GM19035 (cell line): ENCODE results near the gene ZNF835.

Experiments
- ATAC-seq: cut with Tn5 transposase; IDR thresholded peaks from one replicate; pipeline ENCODE4 v1.9.1; 2021; ENCODE audit not compliant: unreplicated experiment

Gene ZNF835

GRCh38 chr19:56663931-56664500 is 7.5 kb downstream of the ZNF835 start:
- no peak for ATAC-seq

GRCh38 chr19:56661248-56661647 is 10.3 kb downstream of the ZNF835 start:
- ATAC-seq, result no peak

- ATAC-seq, result no peak
Measured at GRCh38 chr19:56660381-56661107, 11.0 kb downstream of the ZNF835 start.

- no peak for ATAC-seq
Measured at GRCh38 chr19:56654151-56654550, 17.4 kb downstream of the ZNF835 start.

- no peak for ATAC-seq
Measured at GRCh38 chr19:56643460-56643955, 28.0 kb downstream of the ZNF835 start.

GRCh38 chr19:56642711-56643459 is 28.7 kb downstream of the ZNF835 start, which contains the start of gene SMIM17:
Gene SMIM17 (plus strand): TSS chr19:56643159. CDS start chr19:56645668, 2,509 bp downstream.
- no peak for ATAC-seq

GRCh38 chr19:56639217-56639616 is 32.3 kb downstream of the ZNF835 start:
- no peak for ATAC-seq

GRCh38 chr19:56637976-56638555 is 33.5 kb downstream of the ZNF835 start:
- ATAC-seq, result no peak

GRCh38 chr19:56633021-56633420 is 38.5 kb downstream of the ZNF835 start:
- no peak for ATAC-seq

- ATAC-seq, result no peak
Measured at GRCh38 chr19:56625708-56626107, 45.8 kb downstream of the ZNF835 start.

GRCh38 chr19:56623006-56623405 is 48.6 kb downstream of the ZNF835 start:
- ATAC-seq, result no peak

- ATAC-seq, result no peak
Measured at GRCh38 chr19:56622374-56622773, 49.2 kb downstream of the ZNF835 start.

GRCh38 chr19:56619121-56619520 is 52.4 kb downstream of the ZNF835 start:
- ATAC-seq, result no peak

GRCh38 chr19:56617531-56617930 is 54.0 kb downstream of the ZNF835 start:
- no peak for ATAC-seq

- no peak for ATAC-seq
Measured at GRCh38 chr19:56613639-56614038, 57.9 kb downstream of the ZNF835 start.

GRCh38 chr19:56612737-56613136 is 58.8 kb downstream of the ZNF835 start:
- no peak for ATAC-seq
